ENCODE data around the gene DNAJA2.

Gene DNAJA2

DNA sequence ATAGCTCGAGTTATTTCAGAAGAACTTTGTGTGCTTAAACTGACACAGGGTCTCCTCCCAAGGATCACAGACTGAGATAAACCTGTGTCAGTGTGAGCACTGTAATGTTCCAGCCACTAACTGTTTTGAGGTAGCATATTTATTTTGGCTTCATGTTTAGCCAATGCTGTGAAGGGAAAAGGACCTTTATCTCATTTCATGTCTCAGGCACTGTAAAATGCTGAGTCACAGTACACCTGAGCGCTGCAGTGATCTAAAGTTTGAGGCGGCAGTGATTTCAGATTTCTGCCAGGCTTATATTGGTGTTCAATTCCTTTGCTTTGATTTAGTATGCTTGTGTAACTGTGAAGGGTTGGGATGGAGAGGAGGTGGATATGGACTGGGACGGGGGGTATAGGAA is 3.1 kb upstream of the DNAJA2 start:
- Histone ChIP-seq H3K27me3 (ENCODE audit: insufficient read depth, low read length, poor library complexity, severe bottlenecking) (no peaks in the 10 kb centered on the region), H3K4me2 (ENCODE audit: low read depth, low read length, poor library complexity, severe bottlenecking) (no peak overlapping the region), H4K20me1 (ENCODE audit: insufficient read depth, low read length, poor library complexity, severe bottlenecking) (peaks cover 14% of the 10 kb centered on the region), H3K9me3 (ENCODE audit: insufficient read depth, low read depth, low read length) (no peaks in the 10 kb centered on the region), H3K9me2 (replicated peaks; ENCODE audit: low read depth, low read length) (no peaks in the 10 kb centered on the region), H3K79me2 (ENCODE audit: insufficient read depth, low read length) (peaks cover 29% of the 10 kb centered on the region), H3K36me3 (ENCODE audit: insufficient read depth, low read length) (no peaks in the 10 kb centered on the region), H3K4me1 (ENCODE audit: insufficient read depth, low read length, poor library complexity, severe bottlenecking) (peaks cover 15% of the 10 kb centered on the region), H3F3A (ENCODE audit: low read depth) (no peaks in the 10 kb centered on the region), H2AFZ (ENCODE audit: low read length) (no peak overlapping the region), H3K9ac (ENCODE audit: low read depth, low read length, poor library complexity, severe bottlenecking) (no peak overlapping the region), H3K4me3 (ENCODE audit: low read length, poor library complexity, severe bottlenecking) (no peak overlapping the region)
- TF ChIP-seq EZH2phosphoT487 (IDR thresholded peaks at IDR 0.05; ENCODE audit: borderline replicate concordance) (no peak), CTCF (conservative IDR thresholded peaks at IDR 0.05; ENCODE audit: low read length) (no peak)

DNA sequence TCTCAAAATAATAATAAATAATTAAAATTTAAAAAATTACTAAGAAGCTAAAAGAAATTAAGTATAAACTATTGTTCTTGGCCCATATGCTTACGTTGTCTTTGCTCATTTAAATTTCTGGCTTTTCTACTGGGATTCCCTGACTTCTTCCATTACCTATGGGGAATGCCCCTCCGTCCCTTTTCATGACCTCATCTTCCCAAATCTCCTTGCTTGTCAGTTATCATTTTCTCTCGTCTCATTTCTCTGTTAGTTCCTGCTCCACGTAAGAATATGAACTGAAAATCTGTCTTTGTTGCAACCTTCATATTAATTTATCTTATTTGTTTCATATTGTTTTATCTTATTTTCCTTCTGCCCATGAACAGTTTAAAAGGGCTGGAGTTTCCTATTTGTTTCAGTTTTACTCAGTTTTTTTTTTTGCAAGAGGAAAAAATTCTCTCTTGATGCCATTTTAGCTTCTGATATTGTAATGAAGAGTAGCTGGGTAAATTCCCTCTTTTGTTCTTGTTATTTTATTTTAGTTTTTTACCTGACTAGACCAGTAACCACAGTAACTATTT is 2.5 kb upstream of the DNAJA2 start:
- Histone ChIP-seq H2AFZ (ENCODE audit: low read length) (no peak overlapping the region), H3K9ac (ENCODE audit: low read depth, low read length, poor library complexity, severe bottlenecking) (no peak overlapping the region)

DNA sequence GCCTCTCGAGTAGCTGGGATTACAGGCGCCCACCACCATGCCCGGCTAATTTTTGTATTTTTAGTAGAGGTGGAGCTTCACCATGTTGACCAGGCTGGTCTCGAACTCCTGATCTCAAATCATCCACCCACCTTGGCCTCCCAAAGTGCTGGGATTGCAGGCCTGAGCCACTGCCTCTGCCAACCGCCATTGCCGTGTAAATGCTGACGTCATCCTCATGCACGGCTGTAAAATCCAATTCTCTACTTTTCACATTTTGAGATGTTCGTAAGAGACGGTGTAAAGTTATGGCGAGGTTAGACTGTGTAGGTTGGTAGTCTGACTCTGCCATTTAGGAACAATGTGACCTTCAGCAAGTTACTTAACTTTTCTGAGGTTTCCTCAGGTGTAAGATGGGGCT is 1.7 kb upstream of the DNAJA2 start:
- Histone ChIP-seq H3K9me3 (ENCODE audit: insufficient read depth, low read depth, low read length) (no peaks in the 10 kb centered on the region), H3K9me2 (replicated peaks; ENCODE audit: low read depth, low read length) (no peaks in the 10 kb centered on the region), H4K20me1 (ENCODE audit: insufficient read depth, low read length, poor library complexity, severe bottlenecking) (peaks cover 25% of the 10 kb centered on the region), H3K4me1 (ENCODE audit: insufficient read depth, low read length, poor library complexity, severe bottlenecking) (peaks cover 25% of the 10 kb centered on the region), H2AFZ (ENCODE audit: low read length) (no peak overlapping the region), H3K4me2 (ENCODE audit: low read depth, low read length, poor library complexity, severe bottlenecking) (no peak overlapping the region), H3K9ac (ENCODE audit: low read depth, low read length, poor library complexity, severe bottlenecking) (no peak overlapping the region), H3K79me2 (ENCODE audit: insufficient read depth, low read length) (peaks cover 41% of the 10 kb centered on the region), H3K27me3 (ENCODE audit: insufficient read depth, low read length, poor library complexity, severe bottlenecking) (no peaks in the 10 kb centered on the region), H3K4me3 (ENCODE audit: low read length, poor library complexity, severe bottlenecking) (no peak overlapping the region), H3K36me3 (ENCODE audit: insufficient read depth, low read length) (peaks cover 2% of the 10 kb centered on the region; the same call in 1 of the 2 replicates), H3F3A (ENCODE audit: low read depth) (no peaks in the 10 kb centered on the region)
- no peak for TF ChIP-seq EZH2phosphoT487 (IDR thresholded peaks at IDR 0.05; ENCODE audit: borderline replicate concordance)
- TF ChIP-seq CTCF (conservative IDR thresholded peaks at IDR 0.05; ENCODE audit: low read length): no peak

More for the DNA sequence above, 2.5 kb upstream of the DNAJA2 start:
- H3K4me2 ChIP-seq (ENCODE audit: low read depth, low read length, poor library complexity, severe bottlenecking): no peak overlapping the region
- no peaks in the 10 kb centered on the region for H3K9me2 ChIP-seq (replicated peaks; ENCODE audit: low read depth, low read length)
- peaks cover 21% of the 10 kb centered on the region for H3K4me1 ChIP-seq (ENCODE audit: insufficient read depth, low read length, poor library complexity, severe bottlenecking)
- H3K36me3 ChIP-seq (ENCODE audit: insufficient read depth, low read length): no peaks in the 10 kb centered on the region; the same call in 1 of the 2 replicates
- no peaks in the 10 kb centered on the region for H3F3A ChIP-seq (ENCODE audit: low read depth)
- no peaks in the 10 kb centered on the region for H3K9me3 ChIP-seq (ENCODE audit: insufficient read depth, low read depth, low read length)
- H3K4me3 ChIP-seq (ENCODE audit: low read length, poor library complexity, severe bottlenecking): no peak overlapping the region
- H3K27me3 ChIP-seq (ENCODE audit: insufficient read depth, low read length, poor library complexity, severe bottlenecking): no peaks in the 10 kb centered on the region
- TF ChIP-seq CTCF (conservative IDR thresholded peaks at IDR 0.05; ENCODE audit: low read length) (no peak), EZH2phosphoT487 (IDR thresholded peaks at IDR 0.05; ENCODE audit: borderline replicate concordance) (no peak)
- peaks cover 34% of the 10 kb centered on the region for H3K79me2 ChIP-seq (ENCODE audit: insufficient read depth, low read length)
- peaks cover 20% of the 10 kb centered on the region for H4K20me1 ChIP-seq (ENCODE audit: insufficient read depth, low read length, poor library complexity, severe bottlenecking)

All from Loucy (cell line).